ENCODE results near the gene ST8SIA4.

DNA sequence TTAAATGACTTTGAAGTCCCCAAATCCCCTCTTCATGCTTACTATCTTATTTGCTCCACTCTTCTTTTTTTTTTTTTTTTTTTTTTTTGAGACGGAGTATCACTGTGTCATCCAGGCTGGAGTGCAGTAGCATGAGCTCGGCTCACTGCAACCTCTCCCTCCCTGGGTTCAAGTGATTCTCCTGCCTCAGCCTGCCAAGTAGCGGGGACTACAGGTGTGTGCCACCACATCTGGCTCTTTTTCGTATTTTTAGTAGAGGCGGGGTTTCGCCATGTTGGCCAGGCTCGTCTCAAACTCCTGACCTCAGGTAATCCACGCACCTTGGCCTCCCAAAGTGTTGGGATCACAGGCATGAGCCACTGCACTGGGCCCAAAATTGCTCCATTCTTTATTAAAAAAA is 51.0 kb downstream of the ST8SIA4 start:
- TF ChIP-seq, protein P1, sequence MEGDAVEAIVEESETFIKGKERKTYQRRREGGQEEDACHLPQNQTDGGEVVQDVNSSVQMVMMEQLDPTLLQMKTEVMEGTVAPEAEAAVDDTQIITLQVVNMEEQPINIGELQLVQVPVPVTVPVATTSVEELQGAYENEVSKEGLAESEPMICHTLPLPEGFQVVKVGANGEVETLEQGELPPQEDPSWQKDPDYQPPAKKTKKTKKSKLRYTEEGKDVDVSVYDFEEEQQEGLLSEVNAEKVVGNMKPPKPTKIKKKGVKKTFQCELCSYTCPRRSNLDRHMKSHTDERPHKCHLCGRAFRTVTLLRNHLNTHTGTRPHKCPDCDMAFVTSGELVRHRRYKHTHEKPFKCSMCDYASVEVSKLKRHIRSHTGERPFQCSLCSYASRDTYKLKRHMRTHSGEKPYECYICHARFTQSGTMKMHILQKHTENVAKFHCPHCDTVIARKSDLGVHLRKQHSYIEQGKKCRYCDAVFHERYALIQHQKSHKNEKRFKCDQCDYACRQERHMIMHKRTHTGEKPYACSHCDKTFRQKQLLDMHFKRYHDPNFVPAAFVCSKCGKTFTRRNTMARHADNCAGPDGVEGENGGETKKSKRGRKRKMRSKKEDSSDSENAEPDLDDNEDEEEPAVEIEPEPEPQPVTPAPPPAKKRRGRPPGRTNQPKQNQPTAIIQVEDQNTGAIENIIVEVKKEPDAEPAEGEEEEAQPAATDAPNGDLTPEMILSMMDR (IDR thresholded peaks at IDR 0.05), result no peak
- no peak for TF ChIP-seq POLR2AphosphoS5 (IDR thresholded peaks at IDR 0.05)
